Measurements from ENCODE around the gene STAG2.
A peak's percentile ranks its signal among the peaks of the same experiment; 100 is the strongest.

The STAG2 gene

DNA sequence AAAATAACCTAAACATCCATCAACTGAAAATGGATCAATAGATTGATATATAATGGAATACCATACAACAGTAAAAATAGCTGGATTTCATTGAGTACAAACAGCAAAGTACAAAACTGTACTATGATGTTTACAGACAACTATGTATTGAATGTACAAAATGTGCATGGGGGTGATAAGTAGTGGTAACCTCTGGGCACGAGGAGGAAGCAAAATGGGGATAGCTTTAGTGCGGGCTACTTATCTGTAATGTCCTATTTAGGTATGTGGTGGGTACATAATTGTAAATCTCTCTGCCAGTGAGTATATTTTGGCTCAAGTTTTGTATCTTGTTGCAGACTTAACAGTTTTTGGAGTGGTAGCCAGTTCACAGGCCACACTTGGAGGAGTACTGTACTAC is 123.6 kb downstream of the STAG2 start:
- DNase-seq (ENCODE audit: low read depth), result no peak
- TF ChIP-seq, protein P1, sequence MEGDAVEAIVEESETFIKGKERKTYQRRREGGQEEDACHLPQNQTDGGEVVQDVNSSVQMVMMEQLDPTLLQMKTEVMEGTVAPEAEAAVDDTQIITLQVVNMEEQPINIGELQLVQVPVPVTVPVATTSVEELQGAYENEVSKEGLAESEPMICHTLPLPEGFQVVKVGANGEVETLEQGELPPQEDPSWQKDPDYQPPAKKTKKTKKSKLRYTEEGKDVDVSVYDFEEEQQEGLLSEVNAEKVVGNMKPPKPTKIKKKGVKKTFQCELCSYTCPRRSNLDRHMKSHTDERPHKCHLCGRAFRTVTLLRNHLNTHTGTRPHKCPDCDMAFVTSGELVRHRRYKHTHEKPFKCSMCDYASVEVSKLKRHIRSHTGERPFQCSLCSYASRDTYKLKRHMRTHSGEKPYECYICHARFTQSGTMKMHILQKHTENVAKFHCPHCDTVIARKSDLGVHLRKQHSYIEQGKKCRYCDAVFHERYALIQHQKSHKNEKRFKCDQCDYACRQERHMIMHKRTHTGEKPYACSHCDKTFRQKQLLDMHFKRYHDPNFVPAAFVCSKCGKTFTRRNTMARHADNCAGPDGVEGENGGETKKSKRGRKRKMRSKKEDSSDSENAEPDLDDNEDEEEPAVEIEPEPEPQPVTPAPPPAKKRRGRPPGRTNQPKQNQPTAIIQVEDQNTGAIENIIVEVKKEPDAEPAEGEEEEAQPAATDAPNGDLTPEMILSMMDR (IDR thresholded peaks at IDR 0.05; ENCODE audit: low read length, missing control alignments), result no peak
- H3K4me3 ChIP-seq (replicated peaks; ENCODE audit: low read depth, low read length), result no peak overlapping the region

DNA sequence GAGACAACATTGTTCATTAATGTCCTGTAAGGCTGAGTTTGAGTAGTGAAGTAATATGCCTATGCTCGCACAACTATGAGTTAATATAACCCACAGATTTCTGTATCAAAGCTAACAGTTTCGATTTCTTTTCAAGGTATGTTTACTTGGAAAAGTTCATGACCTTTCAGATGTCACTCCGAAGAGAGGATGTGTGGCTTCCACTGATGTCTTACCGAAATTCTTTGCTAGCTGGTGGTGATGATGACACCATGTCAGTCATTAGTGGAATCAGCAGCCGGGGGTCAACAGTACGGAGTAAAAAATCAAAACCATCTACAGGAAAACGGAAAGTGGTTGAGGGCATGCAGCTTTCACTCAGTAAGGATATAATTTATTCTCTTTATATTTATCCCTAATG is 124.9 kb downstream of the STAG2 start:
- H3K4me3 ChIP-seq (replicated peaks; ENCODE audit: low read depth, low read length), result no peak overlapping the region
- TF ChIP-seq, protein P1 (IDR thresholded peaks at IDR 0.05; ENCODE audit: low read length, missing control alignments), result no peak
- no peak for DNase-seq (ENCODE audit: low read depth)

DNA sequence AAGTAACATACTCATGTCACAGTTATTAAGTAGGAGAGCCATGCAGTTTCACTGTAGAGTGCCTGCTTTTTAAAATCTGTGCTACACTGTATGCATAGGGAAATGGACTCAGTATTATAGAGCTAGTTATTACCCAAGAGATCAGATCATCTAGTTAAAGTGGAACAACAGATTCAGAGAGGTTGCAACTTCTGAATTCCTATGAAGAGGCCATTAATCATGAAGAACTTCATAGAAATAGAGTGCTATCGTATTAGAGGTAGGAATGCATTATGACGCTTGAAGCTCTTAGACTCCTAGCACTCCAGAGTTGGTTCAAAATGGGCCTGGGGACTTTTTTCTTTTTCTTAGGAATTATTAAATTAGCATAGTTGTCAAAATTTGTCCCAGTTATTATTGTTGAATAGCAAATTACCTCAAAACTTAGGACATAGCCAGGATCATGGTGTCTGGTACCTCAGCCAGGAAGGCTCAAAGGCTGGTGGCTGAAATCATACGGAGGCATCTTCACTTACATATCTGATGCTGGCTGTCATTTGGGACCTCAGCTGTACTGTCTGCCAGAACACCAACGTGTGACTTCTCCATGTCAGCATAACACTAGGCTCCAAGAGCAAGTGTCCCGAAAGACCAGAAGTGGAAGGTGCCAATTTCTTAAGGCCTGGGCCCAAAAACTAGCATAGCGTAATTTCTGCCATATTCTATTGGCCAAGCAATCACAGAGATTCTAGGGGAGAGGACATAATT is 125.7 kb downstream of the STAG2 start:
- TF ChIP-seq, protein P1 (IDR thresholded peaks at IDR 0.05; ENCODE audit: low read length, missing control alignments), result no peak
- no peak for DNase-seq (ENCODE audit: low read depth)
- no peak overlapping the region for H3K4me3 ChIP-seq (replicated peaks; ENCODE audit: low read depth, low read length)

DNA sequence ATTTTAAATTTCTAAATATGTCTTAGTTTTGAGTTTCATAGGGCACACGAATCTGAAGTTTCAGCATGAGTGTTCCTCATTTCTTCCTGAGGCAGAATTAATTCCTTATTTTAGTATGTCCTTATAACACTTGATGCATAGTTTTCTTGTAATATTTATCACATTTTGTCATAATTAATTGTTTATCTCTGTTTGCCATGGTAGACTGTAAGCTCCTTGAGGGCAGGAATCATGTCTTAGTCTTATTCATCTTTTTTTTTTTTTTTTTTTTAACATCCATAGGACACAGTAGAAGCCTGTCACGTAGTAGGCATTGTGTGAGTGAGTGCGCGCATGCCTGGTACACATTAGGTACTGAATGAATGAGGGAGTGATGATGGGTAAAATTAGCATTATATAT is 131.7 kb downstream of the STAG2 start:
- TF ChIP-seq, protein P1 (IDR thresholded peaks at IDR 0.05; ENCODE audit: low read length, missing control alignments), result no peak
- no peak for DNase-seq (ENCODE audit: low read depth)
- H3K4me3 ChIP-seq (replicated peaks; ENCODE audit: low read depth, low read length), result no peak overlapping the region

DNA sequence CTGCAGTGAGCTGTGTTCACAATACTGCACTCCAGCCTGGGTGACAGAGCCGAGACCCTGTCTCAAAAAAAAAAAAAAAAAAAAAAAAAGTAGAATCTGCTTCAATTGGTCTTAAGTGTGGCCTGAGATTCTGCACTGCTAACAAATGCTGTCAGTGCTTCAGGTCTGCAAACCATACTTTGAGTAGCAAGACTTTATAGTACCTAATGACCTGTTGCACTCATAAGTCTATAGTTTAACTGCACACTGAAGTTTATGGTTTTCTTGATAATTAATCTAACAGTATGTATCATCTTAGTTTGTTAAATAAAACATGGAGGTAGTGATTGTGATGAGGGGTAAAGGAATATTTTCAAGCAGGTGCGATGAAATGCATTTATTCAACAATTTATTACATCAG is 135.6 kb downstream of the STAG2 start:
- H3K4me3 ChIP-seq (replicated peaks; ENCODE audit: low read depth, low read length), result no peak overlapping the region
- DNase-seq (ENCODE audit: low read depth), result no peak
- TF ChIP-seq, protein P1 (IDR thresholded peaks at IDR 0.05; ENCODE audit: low read length, missing control alignments), result no peak

DNA sequence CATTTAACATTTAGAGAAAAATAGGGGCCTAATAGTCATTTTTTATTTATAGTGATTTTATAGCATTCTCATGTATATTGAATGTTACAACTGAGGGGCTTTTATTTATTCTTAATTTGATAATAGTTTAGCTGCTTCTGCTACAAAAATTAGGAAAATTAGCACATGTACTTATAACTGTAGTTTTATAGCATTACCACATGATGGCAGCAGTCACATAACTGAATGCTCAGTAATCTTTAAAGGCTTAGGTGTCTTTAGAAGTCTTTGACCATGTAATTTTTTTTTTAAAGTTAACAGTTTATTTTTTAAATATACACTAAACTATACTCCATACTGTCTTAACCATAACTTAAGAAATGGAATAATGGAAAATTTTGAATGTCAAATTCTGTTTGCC is 136.6 kb downstream of the STAG2 start:
- peak; percentile 48 for DNase-seq (ENCODE audit: low read depth)
- no peak overlapping the region for H3K4me3 ChIP-seq (replicated peaks; ENCODE audit: low read depth, low read length)

More for the DNA sequence above, 136.6 kb downstream of the STAG2 start:
- TF ChIP-seq, protein P1 (IDR thresholded peaks at IDR 0.05; ENCODE audit: low read length, missing control alignments), result peak; percentile 46

Data from fibroblast of pulmonary artery (primary cell).